DMS 273 (cell line): ENCODE results near the gene ETFB.

Experiments used
- DNase-seq: peaks from one replicate; lab custom pipeline; 2025; ENCODE audit not compliant: unreplicated experiment; lab: John Stamatoyannopoulos, UW

Gene ETFB

GRCh38 chr19:51296336-51297093, 69.7 kb downstream of the ETFB start:
- DNase-seq = peak; percentile 37

DNA sequence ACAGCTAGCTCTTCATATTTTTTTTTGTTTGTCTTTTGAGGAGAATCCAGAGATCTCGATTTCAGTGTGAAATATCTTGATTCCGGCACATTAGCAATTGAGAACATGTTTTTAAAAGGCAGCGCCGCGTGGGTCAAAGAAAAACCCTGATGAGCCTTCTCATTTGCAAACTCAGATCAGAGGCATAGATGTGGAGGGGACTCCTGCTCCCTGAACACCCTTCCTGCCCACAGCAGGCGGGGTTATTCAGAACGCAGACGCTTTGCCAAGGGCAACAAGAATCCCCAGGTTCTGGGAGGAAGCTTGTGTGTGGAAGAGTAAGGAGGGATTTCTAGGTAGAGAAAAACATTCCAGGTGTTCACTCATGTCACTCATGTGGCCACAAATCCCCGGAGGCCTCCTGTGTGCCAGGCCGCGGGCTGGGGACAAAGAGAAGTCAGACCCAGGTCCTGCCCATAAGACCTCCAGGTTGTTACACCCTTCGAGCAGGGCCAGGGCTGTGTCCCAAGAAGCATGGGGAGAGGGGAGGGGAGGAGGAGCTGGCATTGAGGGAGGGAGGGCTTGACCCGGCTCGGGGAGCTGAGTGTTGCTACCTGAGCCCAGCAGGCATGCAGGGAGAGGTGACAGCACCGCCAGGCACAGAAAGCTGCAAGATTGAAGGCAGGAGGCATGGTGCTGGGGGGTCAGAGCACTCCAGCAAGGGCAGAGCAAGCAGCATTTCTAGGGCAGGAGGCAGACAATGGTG, 70.6 kb downstream of the ETFB start:
- no peak for DNase-seq
